ENCODE measurements around the gene LIX1L.

- no peak for TF ChIP-seq POLR2AphosphoS5 (IDR thresholded peaks at IDR 0.05)
- TF ChIP-seq CTCF (IDR thresholded peaks at IDR 0.05) = no peak
- no peak for TF ChIP-seq POLR2A (IDR thresholded peaks at IDR 0.05)
- TF ChIP-seq EP300 (IDR thresholded peaks at IDR 0.05) = no peak
Measured at GRCh38 chr1:145959957-145960467, 2.2 kb upstream of the LIX1L start.
